CD4-positive, alpha-beta memory T cell (primary cell): ENCODE measurements around the gene OR8H2. TPM values are rescaled to one million over a fixed set of nuclear protein-coding genes. Genes with fewer than 3 reads are reported as not detected.
"Not testable (repeated sequence)": the region's sequence is repeated elsewhere in the genome, so short reads cannot be mapped to it uniquely, and the experiment has no call there.

Experiments
- CTCF ChIA-PET: fragments of 350-600 bp; sonication (Branson Sonifier 250); formaldehyde crosslinking; loops from one replicate; lab custom pipeline; 2021; ENCODE audit warnings: inconsistent platforms; ENCODE audit not compliant: partially characterized antibody; lab: Charles Lee
- POLR2A ChIA-PET: fragments of 350-600 bp; sonication (Branson Sonifier 250); formaldehyde crosslinking; loops from one replicate; lab custom pipeline; 2021; ENCODE audit not compliant: partially characterized antibody; lab: Charles Lee
- DNase-seq, 5 donors: peaks; one replicate each; pipeline versions ENCODE4 v3.0.0 to v3.0.0-alpha.2; 2020 to 2022; ENCODE audit warnings: mixed read lengths in 1 of 5
- H3K27ac ChIP-seq: one replicate; pipeline ENCODE4 v1.7.0; 2013; ENCODE audit warnings: low read depth, low read length
- H3K27me3 ChIP-seq: 2 replicates; pipeline ENCODE4 v1.7.0; 2013; ENCODE audit warnings: mild to moderate bottlenecking, low read length, moderate library complexity; ENCODE audit not compliant: insufficient read depth
- H3K36me3 ChIP-seq: 2 replicates; pipeline ENCODE4 v1.7.0; 2013; ENCODE audit warnings: mild to moderate bottlenecking, low read length, moderate library complexity; ENCODE audit not compliant: insufficient read depth
- H3K4me1 ChIP-seq: 2 replicates; pipeline ENCODE4 v1.7.0; 2013; ENCODE audit warnings: mild to moderate bottlenecking, low read length, moderate library complexity; ENCODE audit not compliant: insufficient read depth
- H3K4me3 ChIP-seq, 2 donors: one replicate each; pipeline ENCODE4 v1.7.0; 2013; ENCODE audit warnings: low read length in 2 of 2, mild to moderate bottlenecking in 1 of 2
- H3K9me3 ChIP-seq, 2 donors: one replicate each; pipeline ENCODE4 v1.7.0; 2013; ENCODE audit warnings: low read length in 2 of 2, control low read depth in 1 of 2; ENCODE audit not compliant: control insufficient read depth in 1 of 2
- H3K27ac Mint-ChIP-seq, 7 donors: one replicate each; pipeline ENCODE4 v1.8.0; 2020 to 2021; ENCODE audit warnings: mixed read lengths in 7 of 7, mild to moderate bottlenecking in 6 of 7, inconsistent platforms in 3 of 7, moderate library complexity in 3 of 7
- H3K27me3 Mint-ChIP-seq, 2 donors: one replicate each; pipeline ENCODE4 v1.8.0; 2020 to 2021; ENCODE audit warnings: mixed read lengths in 2 of 2
- H3K36me3 Mint-ChIP-seq, 2 donors: one replicate each; pipeline ENCODE4 v1.8.0; 2020 to 2021; ENCODE audit warnings: mixed read lengths in 2 of 2, inconsistent platforms in 1 of 2, mild to moderate bottlenecking in 1 of 2
- H3K4me1 Mint-ChIP-seq, 4 donors: one replicate each; pipeline ENCODE4 v1.8.0; 2020 to 2021; ENCODE audit warnings: mixed read lengths in 4 of 4, mild to moderate bottlenecking in 1 of 4
- H3K4me3 Mint-ChIP-seq, 8 donors: one replicate each; pipeline ENCODE4 v1.8.0; 2020 to 2021; ENCODE audit warnings: mixed read lengths in 8 of 8, mild to moderate bottlenecking in 7 of 8, moderate library complexity in 6 of 8, inconsistent platforms in 3 of 8
- H3K9me3 Mint-ChIP-seq, 8 donors: one replicate each; pipeline ENCODE4 v1.8.0; 2020 to 2021; ENCODE audit warnings: mixed read lengths in 8 of 8, mild to moderate bottlenecking in 5 of 8, inconsistent platforms in 3 of 8, moderate library complexity in 1 of 8
- intact Hi-C: fragments of 100-400 bp; cut with micrococcal nuclease; formaldehyde crosslinking; loops from one replicate; pipeline ENCODE4 v1.15.1; 2023
- polyA plus RNA-seq, 2 donors: library from polyadenylated mRNA; unstranded; fragments of 300-500 nt; fragmentation: Illumina TruSeq; gene quantifications; one replicate each; pipeline ENCODE4 v1.2.3, GENCODE V29; 2021
- total RNA-seq, 2 experiments: library from RNA; stranded (reverse); gene quantifications; one replicate each; pipeline ENCODE4 v1.2.3, GENCODE V29; 2021

The OR8H2 gene
- total RNA-seq (not detected), polyA plus RNA-seq (not detected)

DNA sequence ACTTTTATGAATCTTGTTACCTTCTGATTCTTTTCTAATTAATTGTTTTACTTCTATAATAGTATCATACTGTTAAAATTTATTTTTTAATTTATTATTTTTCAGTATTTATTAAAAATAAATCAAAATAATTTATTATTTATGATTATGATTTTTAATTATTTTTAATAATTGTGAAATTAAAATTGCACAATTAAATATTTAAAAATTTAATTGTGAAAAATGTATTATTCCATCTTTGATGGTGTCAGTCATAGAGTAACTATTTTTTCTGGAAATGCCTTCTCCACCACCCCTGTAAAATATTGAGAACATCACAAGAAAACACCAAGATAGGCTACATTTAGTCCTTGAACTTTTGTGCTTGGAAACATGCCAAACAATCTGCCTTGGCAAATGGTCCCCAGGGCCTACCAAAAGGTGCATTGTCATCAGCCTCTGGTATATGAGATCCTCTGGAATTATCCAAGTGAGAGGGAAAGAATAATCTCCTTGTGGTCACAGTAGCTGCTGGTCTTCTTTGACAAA is at the start of gene OR8H2:
Gene OR8H2 (plus strand): TSS at position 478 of the 528 bp plus-strand sequence. CDS start 1,356 bp downstream, outside the sequence.
- POLR2A ChIA-PET, result no interaction called here
- Mint-ChIP-seq H3K4me3 (no peak within 1 kb of the TSS), H3K27ac (no peak within 1 kb of the TSS), H3K9me3 (peaks cover 3 to 20% (median 12%) of the 10 kb centered on the region in 8 donors), H3K4me1 (no peaks in the 10 kb centered on the region), H3K36me3 (no peaks in the 10 kb centered on the region), H3K27me3 (no peaks in the 10 kb centered on the region)
- CTCF ChIA-PET, result no interaction called here
- Histone ChIP-seq H3K4me1 (no peaks in the 10 kb centered on the region), H3K9me3 (no peaks in the 10 kb centered on the region), H3K27me3 (no peaks in the 10 kb centered on the region), H3K4me3 (no peak within 1 kb of the TSS), H3K27ac (no peak within 1 kb of the TSS), H3K36me3 (no peaks in the 10 kb centered on the region)
- intact Hi-C loops, result no loop called here
- DNase-seq, result no peak

DNA sequence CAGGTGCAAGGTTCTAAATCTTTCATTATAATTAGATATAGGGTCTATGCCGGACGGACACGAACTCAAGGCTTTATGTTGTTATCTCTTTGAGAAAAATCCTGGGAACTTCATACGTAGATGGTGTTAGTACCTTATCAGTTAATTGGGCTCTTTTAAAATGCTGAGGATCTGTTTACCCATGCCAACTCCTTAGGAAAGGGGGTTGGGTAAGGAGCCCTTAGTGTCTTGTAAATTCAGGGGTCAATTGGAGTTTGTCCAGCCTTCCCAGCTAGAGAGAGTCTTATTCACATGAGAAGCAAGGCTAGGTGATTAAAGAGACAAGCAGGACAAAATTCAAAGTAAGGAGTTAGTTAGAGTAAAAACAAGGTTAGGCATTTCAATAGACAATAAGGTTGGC is 47.1 kb upstream of the OR8H2 start:
- H3K4me3 Mint-ChIP-seq, POLR2A ChIA-PET, H3K4me3 ChIP-seq, H3K36me3 Mint-ChIP-seq, H3K4me1 Mint-ChIP-seq, intact Hi-C loops, H3K27me3 ChIP-seq, H3K36me3 ChIP-seq, CTCF ChIA-PET, H3K27ac ChIP-seq, H3K9me3 ChIP-seq, DNase-seq, H3K4me1 ChIP-seq, H3K27me3 Mint-ChIP-seq, H3K27ac Mint-ChIP-seq: not testable (repeated sequence)
- H3K9me3 Mint-ChIP-seq, result peaks cover 3 to 42% (median 15%) of the 10 kb centered on the region in 8 donors

DNA sequence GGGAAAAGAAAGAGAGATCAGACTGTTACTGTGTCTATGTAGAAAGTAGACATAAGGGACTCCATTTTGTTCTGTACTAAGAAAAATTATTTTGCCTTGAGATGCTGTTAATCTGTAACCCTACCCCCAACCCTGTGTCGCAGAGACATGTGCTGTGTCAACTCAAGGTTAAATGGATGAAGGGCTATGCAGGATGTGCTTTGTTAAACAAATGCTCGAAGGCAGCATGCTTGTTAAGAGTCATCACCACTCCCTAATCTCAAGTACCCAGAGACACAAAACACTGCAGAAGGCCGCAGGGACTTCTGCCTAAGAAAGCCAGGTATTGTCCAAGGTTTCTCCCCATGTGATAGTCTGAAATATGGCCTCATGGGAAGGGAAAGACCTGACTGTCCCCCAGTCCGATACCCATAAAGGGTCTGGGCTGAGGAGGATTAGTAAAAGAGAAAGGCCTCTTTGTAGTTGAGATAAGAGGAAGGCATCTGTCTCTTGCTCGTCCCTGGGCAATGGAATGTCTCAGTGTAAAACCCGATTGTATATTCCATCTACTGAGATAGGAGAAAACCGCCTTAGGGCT is 45.7 kb upstream of the OR8H2 start:
- intact Hi-C loops, H3K27ac ChIP-seq, H3K4me3 Mint-ChIP-seq, POLR2A ChIA-PET, H3K27me3 ChIP-seq, H3K36me3 ChIP-seq, H3K4me1 ChIP-seq, H3K27ac Mint-ChIP-seq, CTCF ChIA-PET, H3K4me1 Mint-ChIP-seq, H3K4me3 ChIP-seq, H3K27me3 Mint-ChIP-seq, H3K9me3 ChIP-seq, DNase-seq, H3K36me3 Mint-ChIP-seq: not testable (repeated sequence)
- H3K9me3 Mint-ChIP-seq, result peaks cover 3 to 41% (median 15%) of the 10 kb centered on the region in 8 donors

- H3K36me3 ChIP-seq, H3K27ac Mint-ChIP-seq, H3K4me1 ChIP-seq, POLR2A ChIA-PET, H3K9me3 ChIP-seq, H3K27me3 ChIP-seq, intact Hi-C loops, H3K4me1 Mint-ChIP-seq, H3K27me3 Mint-ChIP-seq, H3K4me3 ChIP-seq, CTCF ChIA-PET, DNase-seq, H3K27ac ChIP-seq, H3K36me3 Mint-ChIP-seq: not testable (repeated sequence)
- Mint-ChIP-seq H3K4me3 (peak overlapping the region in 1 of 8 donors; percentile 31), H3K9me3 (peaks cover 3 to 41% (median 16%) of the 10 kb centered on the region in 8 donors)
Measured at GRCh38 chr11:56058260-56058780, 45.2 kb upstream of the OR8H2 start.

DNA sequence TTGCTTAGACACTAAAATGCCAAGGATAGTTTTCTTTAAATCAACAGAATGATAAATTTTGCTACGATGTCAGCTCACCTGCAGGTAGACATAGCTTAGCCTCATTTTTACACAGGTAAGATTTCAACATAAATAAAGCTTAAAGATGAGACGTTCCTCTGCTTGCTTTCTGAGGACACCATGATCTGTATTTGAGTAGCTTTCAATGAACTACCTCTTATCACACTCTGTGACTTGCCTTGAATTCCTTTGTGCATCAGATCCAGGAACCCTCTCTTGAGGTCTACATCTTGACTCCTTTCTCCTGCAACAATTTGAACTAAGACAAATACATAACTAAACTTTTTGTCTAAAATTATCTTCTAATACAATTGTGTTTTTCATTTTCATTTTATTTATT is 36.5 kb upstream of the OR8H2 start:
- no peak for DNase-seq
- Mint-ChIP-seq H3K27me3 (no peaks in the 10 kb centered on the region), H3K4me3 (no peak overlapping the region), H3K36me3 (no peaks in the 10 kb centered on the region), H3K4me1 (no peaks in the 10 kb centered on the region), H3K9me3 (peaks cover 2 to 17% (median 6%) of the 10 kb centered on the region in 8 donors), H3K27ac (no peak overlapping the region)
- Histone ChIP-seq H3K27me3 (no peaks in the 10 kb centered on the region), H3K4me3 (no peak overlapping the region), H3K9me3 (no peaks in the 10 kb centered on the region), H3K4me1 (no peaks in the 10 kb centered on the region), H3K27ac (no peak overlapping the region), H3K36me3 (no peaks in the 10 kb centered on the region)
- intact Hi-C loops, result no loop called here
- ChIA-PET POLR2A (no interaction called here), CTCF (no interaction called here)

DNA sequence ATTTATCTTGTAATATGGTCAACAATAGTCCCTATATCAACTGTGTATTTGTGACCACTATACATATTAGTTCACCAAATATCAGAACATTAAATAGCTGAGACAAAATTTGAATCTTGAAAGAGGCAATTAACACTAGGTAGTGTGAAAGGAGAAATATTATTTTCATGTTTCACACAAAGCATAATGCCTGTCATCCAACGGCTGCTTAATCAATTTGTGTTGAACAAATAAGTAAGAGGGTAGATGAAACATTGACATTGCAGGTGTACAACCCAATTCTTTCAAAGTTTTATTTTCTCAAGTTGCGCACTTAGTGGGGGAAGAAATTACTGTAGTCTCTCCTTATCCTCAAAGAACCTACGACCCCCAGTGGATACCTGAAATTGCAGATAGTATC is 13.8 kb upstream of the OR8H2 start:
- no peak for DNase-seq
- no peak overlapping the region for H3K27ac Mint-ChIP-seq
- H3K4me3 Mint-ChIP-seq, result no peak overlapping the region
- ChIA-PET CTCF (no interaction called here), POLR2A (no interaction called here)
- intact Hi-C loops, result no loop called here
- Histone ChIP-seq H3K27me3 (no peaks in the 10 kb centered on the region), H3K36me3 (no peaks in the 10 kb centered on the region), H3K4me1 (no peaks in the 10 kb centered on the region), H3K9me3 (no peaks in the 10 kb centered on the region), H3K4me3 (no peak overlapping the region), H3K27ac (no peak overlapping the region)
- no peaks in the 10 kb centered on the region for H3K36me3 Mint-ChIP-seq
- H3K4me1 Mint-ChIP-seq, result no peaks in the 10 kb centered on the region
- H3K9me3 Mint-ChIP-seq, result peaks cover 0 to 16% (median 9%) of the 10 kb centered on the region in 8 donors
- H3K27me3 Mint-ChIP-seq, result no peaks in the 10 kb centered on the region

GRCh38 chr11:56093008-56093407 is 10.5 kb upstream of the OR8H2 start, which contains the start of gene OR8I2:
Gene OR8I2, plus strand, starts transcription at chr11:56093308. Its CDS starts 0 bp downstream, at chr11:56093308.
- no peak for DNase-seq
- POLR2A ChIA-PET, result no interaction called here
- H3K9me3 ChIP-seq, result no peaks in the 10 kb centered on the region
- H3K4me1 Mint-ChIP-seq, result no peaks in the 10 kb centered on the region
- H3K27ac ChIP-seq, result no peak within 1 kb of the TSS
- no peak within 1 kb of the TSS for H3K27ac Mint-ChIP-seq
- H3K4me3 ChIP-seq, result no peak within 1 kb of the TSS
- intact Hi-C loops, result no loop called here
- no peaks in the 10 kb centered on the region for H3K36me3 ChIP-seq
- peaks cover 0 to 15% (median 9%) of the 10 kb centered on the region in 8 donors for H3K9me3 Mint-ChIP-seq
- CTCF ChIA-PET, result no interaction called here
- H3K27me3 ChIP-seq, result no peaks in the 10 kb centered on the region
- H3K4me1 ChIP-seq, result no peaks in the 10 kb centered on the region
- H3K36me3 Mint-ChIP-seq, result no peaks in the 10 kb centered on the region
- H3K27me3 Mint-ChIP-seq, result no peaks in the 10 kb centered on the region
- no peak within 1 kb of the TSS for H3K4me3 Mint-ChIP-seq
